GM19238 (cell line): ENCODE results near the gene RECK.
A peak's percentile ranks its signal among the peaks of the same experiment; 100 is the strongest.
"Not testable (repeated sequence)": the region's sequence is repeated elsewhere in the genome, so short reads cannot be mapped to it uniquely, and the experiment has no call there.

Source experiments
- DNase-seq: peaks from one replicate; pipeline ENCODE4 v3.0.0; 2011; ENCODE audit warnings: low spot score; ENCODE audit not compliant: insufficient read length

The RECK gene

GRCh38 chr9:36153746-36154145, 117.0 kb downstream of the RECK start:
- DNase-seq, result no peak

- no peak for DNase-seq
Observed at GRCh38 chr9:36154331-36154952, 117.7 kb downstream of the RECK start.

GRCh38 chr9:36156116-36156515, 119.4 kb downstream of the RECK start:
- no peak for DNase-seq

- no peak for DNase-seq
Observed at GRCh38 chr9:36158122-36158521, 121.4 kb downstream of the RECK start.

- DNase-seq, result no peak
Observed at GRCh38 chr9:36158917-36159316, 122.2 kb downstream of the RECK start.

- not testable (repeated sequence) for DNase-seq
Observed at GRCh38 chr9:36159509-36159908, 122.8 kb downstream of the RECK start.

GRCh38 chr9:36160126-36160525, 123.4 kb downstream of the RECK start:
- not testable (repeated sequence) for DNase-seq

- no peak for DNase-seq
Observed at GRCh38 chr9:36161187-36161586, 124.5 kb downstream of the RECK start.

GRCh38 chr9:36162211-36162738, 125.6 kb downstream of the RECK start:
- no peak for DNase-seq

- DNase-seq, result no peak
Observed at GRCh38 chr9:36163049-36163785, 126.5 kb downstream of the RECK start.

- DNase-seq, result no peak
Observed at GRCh38 chr9:36163786-36164170, 127.1 kb downstream of the RECK start.

- DNase-seq, result no peak
Observed at GRCh38 chr9:36164372-36164771, 127.7 kb downstream of the RECK start.

- no peak for DNase-seq
Observed at GRCh38 chr9:36164989-36165388, 128.3 kb downstream of the RECK start.

GRCh38 chr9:36165826-36166167, 129.1 kb downstream of the RECK start:
- no peak for DNase-seq

GRCh38 chr9:36166168-36166927, 129.6 kb downstream of the RECK start:
- peak; percentile 84 for DNase-seq

GRCh38 chr9:36169166-36169565, 132.5 kb downstream of the RECK start, which contains the start of gene CCIN:
CCIN (plus strand) TSS chr9:36169388; CDS start chr9:36169503, 115 bp downstream.
- DNase-seq, result no peak

GRCh38 chr9:36169708-36170107, 133.0 kb downstream of the RECK start:
- no peak for DNase-seq

- DNase-seq, result no peak
Observed at GRCh38 chr9:36170531-36170930, 133.8 kb downstream of the RECK start.

GRCh38 chr9:36173861-36174260, 137.1 kb downstream of the RECK start:
- no peak for DNase-seq
